DMS114 treated with DMSO at 0.1 percent for 48 hours (cell line): ENCODE data around the gene PTPRD.
"Not testable (repeated sequence)": the region's sequence is repeated elsewhere in the genome, so short reads cannot be mapped to it uniquely, and the experiment has no call there.

Experiments
- DNase-seq: peaks from one replicate; lab custom pipeline; 2025; ENCODE audit not compliant: unreplicated experiment; lab: John Stamatoyannopoulos, UW

PTPRD gene

GRCh38 chr9:9523476-9524139 lies 1089.2 kb downstream of the PTPRD start:
- no peak for DNase-seq

GRCh38 chr9:9522406-9522805 lies 1090.4 kb downstream of the PTPRD start:
- DNase-seq, result no peak

DNA sequence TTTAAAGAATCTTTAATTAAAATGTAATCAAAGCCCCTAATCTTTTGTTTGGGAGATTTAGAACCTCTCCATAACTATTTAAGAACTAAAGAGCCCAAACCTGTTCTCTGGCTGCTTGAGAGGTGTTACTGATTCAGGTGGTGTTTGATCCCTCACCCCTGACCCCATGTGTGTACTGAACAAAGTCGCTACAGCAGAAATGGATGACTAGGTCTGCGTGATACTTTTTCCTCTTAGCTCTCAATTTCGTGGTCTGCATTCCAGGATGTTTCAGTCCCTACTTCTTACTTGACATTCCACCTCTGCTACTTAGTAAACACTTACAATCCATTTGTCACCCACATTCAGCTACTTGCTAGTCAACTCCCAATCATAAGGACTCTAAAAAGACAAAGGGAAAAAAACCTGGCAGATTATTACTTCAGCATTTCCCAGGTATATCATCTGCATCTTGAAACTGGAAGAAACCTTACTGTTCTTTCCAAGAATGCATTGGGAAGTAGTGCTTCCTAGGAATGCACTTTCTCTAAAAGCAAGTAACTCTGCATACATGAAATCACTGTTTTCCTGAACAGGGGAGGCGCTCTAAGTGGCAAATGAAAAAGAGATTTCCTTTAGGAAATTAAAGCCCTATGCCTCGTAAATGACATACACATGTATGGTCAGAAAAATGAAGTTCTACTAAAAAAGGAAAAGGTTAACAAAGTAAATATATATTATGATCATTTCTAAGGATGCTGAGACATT lies 1091.6 kb downstream of the PTPRD start:
- no peak for DNase-seq

GRCh38 chr9:9504869-9505268 lies 1107.9 kb downstream of the PTPRD start:
- no peak for DNase-seq

DNA sequence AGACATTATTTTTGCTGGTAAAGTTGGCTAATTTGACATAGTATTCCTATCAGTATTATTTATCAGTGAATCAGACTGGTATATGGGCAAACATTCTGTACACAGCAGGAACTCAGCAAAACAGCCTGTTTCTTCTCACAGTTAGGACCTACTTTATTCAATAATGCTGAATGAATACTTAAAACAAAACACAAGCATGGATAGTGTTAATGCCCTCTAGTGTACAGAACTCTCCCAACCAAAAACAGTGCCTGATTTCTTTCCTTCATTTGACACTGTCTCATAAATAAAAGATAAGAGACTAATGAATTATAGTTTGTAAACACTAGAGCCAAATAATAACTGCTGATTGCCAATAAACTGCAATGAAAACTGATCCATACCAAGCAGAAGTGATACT lies 1113.3 kb downstream of the PTPRD start:
- DNase-seq, result no peak

GRCh38 chr9:9498846-9499245 lies 1114.0 kb downstream of the PTPRD start:
- no peak for DNase-seq

DNA sequence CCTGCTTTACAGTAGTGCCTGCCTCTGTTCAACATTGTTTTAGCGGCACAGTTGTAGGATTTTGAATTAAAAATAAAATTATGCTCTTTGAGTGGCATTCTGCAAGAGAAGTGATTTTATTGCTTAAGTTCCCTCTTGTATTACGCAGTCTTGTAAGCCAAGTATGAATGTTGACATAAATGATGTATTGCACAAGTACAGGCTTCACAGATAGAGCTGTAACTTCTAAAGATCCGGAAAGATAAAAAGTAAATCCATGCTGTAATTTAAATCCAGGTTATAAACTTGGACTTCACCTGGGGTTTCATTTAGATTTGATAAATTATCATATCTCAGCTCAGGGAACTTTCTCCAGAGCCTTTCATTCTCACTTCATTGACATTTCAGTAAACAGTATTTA lies 1114.7 kb downstream of the PTPRD start:
- DNase-seq, result no peak

DNA sequence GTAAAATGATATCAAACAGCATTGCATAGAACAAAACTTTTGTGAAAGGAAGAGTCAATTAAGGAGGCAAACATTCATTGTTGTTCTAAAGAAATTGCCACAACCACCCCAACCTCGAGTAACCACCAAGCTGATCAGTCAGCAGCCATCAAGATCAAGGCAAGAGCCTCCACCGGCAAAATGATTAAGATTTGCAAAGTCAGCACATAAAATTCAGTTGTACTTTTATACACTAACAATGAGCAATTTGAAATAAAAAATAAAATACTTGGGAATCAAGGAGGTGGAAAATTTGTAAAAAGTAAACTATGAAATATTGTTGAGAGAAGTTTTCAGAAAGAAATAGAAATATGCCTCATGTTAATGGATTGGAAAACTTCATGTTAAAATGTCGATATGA lies 1118.5 kb downstream of the PTPRD start:
- DNase-seq, result no peak

DNA sequence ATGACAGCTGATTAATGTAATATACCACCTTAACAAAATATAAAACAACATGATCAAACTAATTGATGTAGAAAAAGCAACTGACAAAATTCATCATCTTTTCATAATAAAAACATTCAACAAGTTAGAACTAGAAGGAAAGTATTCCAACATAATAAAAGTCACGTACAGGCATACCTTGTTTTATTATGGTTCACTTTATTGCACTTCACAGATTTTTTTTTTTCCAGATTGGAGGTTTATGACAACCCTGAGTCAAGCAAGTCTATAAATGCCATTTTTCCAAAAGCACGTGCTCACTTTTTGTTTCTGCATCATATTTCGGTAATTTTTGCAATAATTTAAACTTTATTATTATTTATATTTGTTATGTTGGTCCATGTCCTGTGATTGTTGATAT lies 1120.3 kb downstream of the PTPRD start:
- no peak for DNase-seq

DNA sequence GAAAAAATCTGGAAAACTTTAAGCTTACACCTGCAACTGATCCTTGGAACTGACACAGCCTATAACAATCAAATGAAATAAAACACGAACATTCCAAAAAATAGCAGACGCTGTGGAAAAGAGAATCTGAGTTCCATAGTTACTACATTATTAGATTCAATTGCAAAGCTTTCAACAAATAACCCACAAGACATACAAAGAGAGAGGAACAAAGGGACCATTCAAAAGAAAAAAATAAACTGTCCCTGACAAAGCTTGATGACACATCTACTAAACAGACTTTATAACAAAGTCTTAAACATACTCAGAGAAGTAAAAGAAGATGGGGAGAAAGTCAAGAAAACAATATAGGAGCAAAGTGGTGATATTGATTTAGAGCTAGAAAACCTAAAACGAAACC lies 1123.6 kb downstream of the PTPRD start:
- DNase-seq, result no peak

- no peak for DNase-seq
Observed at GRCh38 chr9:9483175-9483574, 1129.6 kb downstream of the PTPRD start.

GRCh38 chr9:9478741-9479140 lies 1134.1 kb downstream of the PTPRD start:
- DNase-seq, result no peak

- DNase-seq, result no peak
Observed at GRCh38 chr9:9469271-9469670, 1143.5 kb downstream of the PTPRD start.

GRCh38 chr9:9441874-9442273 lies 1170.9 kb downstream of the PTPRD start:
- DNase-seq, result not testable (repeated sequence)

- no peak for DNase-seq
Observed at GRCh38 chr9:9437641-9438040, 1175.2 kb downstream of the PTPRD start.

DNA sequence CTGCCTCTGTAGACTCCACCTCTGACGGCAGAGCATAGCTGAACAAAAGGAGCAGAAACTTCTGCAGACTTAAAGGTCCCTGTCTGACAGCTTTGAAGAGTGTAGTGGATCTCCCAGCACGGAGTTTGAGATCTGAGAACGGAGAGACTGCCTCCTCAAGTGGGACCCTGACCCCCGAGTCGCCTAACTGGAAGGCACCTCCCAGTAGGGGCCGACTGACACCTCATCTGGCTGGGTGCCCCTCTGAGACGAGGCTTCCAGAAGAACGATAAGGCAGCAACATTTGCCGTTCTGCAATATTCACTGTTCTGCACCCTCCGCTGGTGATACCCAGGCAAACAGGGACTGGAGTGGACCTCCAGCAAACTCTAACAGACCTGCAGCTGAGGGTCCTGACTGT lies 1186.3 kb downstream of the PTPRD start:
- not testable (repeated sequence) for DNase-seq

- no peak for DNase-seq
Observed at GRCh38 chr9:9412241-9412640, 1200.6 kb downstream of the PTPRD start.

- DNase-seq, result no peak
Observed at GRCh38 chr9:9410736-9411135, 1202.1 kb downstream of the PTPRD start.

- DNase-seq, result no peak
Observed at GRCh38 chr9:9399982-9400381, 1212.8 kb downstream of the PTPRD start.

DNA sequence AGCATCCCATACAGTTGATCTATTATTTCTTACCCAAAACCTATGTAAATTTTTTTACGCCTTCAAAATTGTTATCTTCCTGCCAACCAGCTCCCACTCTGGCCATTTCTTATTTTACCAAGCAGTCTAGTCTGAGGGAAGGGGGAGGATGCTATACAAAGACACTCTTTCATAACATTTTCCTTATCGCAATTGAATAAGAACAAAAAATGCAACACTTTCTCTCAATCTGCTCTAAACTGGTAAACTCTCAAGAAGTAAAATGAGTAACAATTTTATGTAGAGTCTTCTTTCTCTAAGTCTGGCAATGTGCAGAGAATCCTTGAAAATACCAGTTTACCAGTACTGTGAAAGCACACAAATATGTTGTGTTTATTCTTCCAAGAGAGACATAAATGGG lies 1216.3 kb downstream of the PTPRD start:
- DNase-seq, result no peak

GRCh38 chr9:9395539-9395938 lies 1217.3 kb downstream of the PTPRD start:
- DNase-seq, result no peak

- DNase-seq, result no peak
Observed at GRCh38 chr9:9392755-9393154, 1220.0 kb downstream of the PTPRD start.

DNA sequence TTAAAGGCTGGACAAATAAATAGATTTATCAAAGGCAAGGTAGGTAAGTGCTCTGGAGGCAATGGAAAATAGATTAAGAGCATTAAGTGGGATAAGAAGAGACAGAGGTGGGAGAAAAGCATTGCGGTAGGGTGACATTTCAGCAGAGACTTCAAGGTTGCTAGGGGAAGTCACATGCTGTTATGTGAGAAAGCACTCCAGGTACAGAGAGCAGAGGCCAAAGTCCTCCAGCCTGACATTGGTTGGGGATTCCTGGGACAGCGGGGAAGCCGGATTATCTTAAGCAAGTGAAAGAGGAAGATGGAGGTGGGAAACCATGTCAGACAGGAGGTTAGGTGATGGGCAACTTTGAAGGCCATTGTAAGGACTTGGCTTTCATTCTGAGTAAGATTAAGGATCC lies 1222.9 kb downstream of the PTPRD start:
- DNase-seq, result no peak
